ENCODE results near the gene BIVM.

DNA sequence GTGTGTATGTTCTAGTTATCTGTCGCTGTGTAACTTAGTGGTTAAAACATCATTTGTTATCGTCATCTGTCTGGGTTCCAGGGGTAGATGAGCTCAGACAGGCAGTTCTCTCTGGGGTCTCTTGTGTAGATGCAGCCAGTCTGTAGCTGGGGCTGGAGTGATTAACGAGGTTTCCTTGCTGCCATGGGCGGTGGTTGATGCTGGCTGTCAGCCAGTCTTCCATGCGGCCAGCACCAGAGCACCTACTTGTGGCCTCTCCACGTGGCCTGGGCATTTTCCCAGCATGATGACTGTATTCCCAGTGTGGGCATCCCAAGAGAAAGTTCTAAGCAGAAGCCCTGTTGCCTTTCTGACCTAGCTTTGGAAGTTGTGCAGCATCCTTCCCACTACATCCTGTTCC lies 57.6 kb downstream of the BIVM start:
- TF ChIP-seq CTCF (conservative IDR thresholded peaks at IDR 0.05; ENCODE audit: low read length): no peak
- no peak for TF ChIP-seq EZH2phosphoT487 (IDR thresholded peaks at IDR 0.05; ENCODE audit: borderline replicate concordance)

All from Loucy (cell line).